Calu3 (cell line): ENCODE results near the gene DGKG. TPM values are rescaled to one million over a fixed set of nuclear protein-coding genes. Genes with fewer than 3 reads are reported as not detected.
A peak's percentile ranks its signal among the peaks of the same experiment; 100 is the strongest.

Experiments used
- BruUV-seq: library from RNA; stranded (reverse); fragments of 400-500 nt; replicated peaks from 2 replicates; lab custom pipeline; 2021; lab: Mats Ljungman, UMichigan
- CTCF ChIA-PET: fragments of 300-600 bp; sonication (Branson Sonifier 250); formaldehyde crosslinking; loops from one replicate; lab custom pipeline; 2022; ENCODE audit warnings: antibody characterized with exemption; lab: Charles Lee
- DNase-seq: peaks from one replicate; pipeline ENCODE4 v3.0.0; 2022
- H3K27ac Mint-ChIP-seq: one replicate; pipeline ENCODE4 v1.8.0; 2022; ENCODE audit warnings: mixed read lengths; ENCODE audit not compliant: unreplicated experiment
- H3K27me3 Mint-ChIP-seq: one replicate; pipeline ENCODE4 v1.8.0; 2022; ENCODE audit warnings: mixed read lengths; ENCODE audit not compliant: unreplicated experiment
- H3K36me3 Mint-ChIP-seq: one replicate; pipeline ENCODE4 v1.8.0; 2022; ENCODE audit warnings: mild to moderate bottlenecking, moderate library complexity, mixed read lengths; ENCODE audit not compliant: insufficient read depth, unreplicated experiment
- H3K4me1 Mint-ChIP-seq: one replicate; pipeline ENCODE4 v1.8.0; 2022; ENCODE audit warnings: mild to moderate bottlenecking, low read depth, mixed read lengths; ENCODE audit not compliant: unreplicated experiment
- H3K4me3 Mint-ChIP-seq: one replicate; pipeline ENCODE4 v1.8.0; 2022; ENCODE audit warnings: mild to moderate bottlenecking, low read depth, moderate library complexity, mixed read lengths; ENCODE audit not compliant: unreplicated experiment
- H3K9me3 Mint-ChIP-seq: one replicate; pipeline ENCODE4 v1.8.0; 2022; ENCODE audit warnings: low read depth, mixed read lengths; ENCODE audit not compliant: unreplicated experiment
- CTCF ChIP-seq: fragments of 200-600 bp; IDR thresholded peaks from one replicate; pipeline ENCODE4 v1.8.0; 2022; ENCODE audit warnings: antibody characterized with exemption; ENCODE audit not compliant: unreplicated experiment
- intact Hi-C: fragments of 100-400 bp; cut with micrococcal nuclease; formaldehyde crosslinking; loops from one replicate; pipeline ENCODE4 v1.10.0; 2022; ENCODE audit not compliant: unreplicated experiment
- total RNA-seq: library from RNA; stranded (reverse); gene quantifications from 2 replicates; pipeline ENCODE4 v1.2.3, GENCODE V29; 2022

The DGKG gene
- total RNA-seq, 1 experiment from 2014 or later, result 5.7 TPM

DNA sequence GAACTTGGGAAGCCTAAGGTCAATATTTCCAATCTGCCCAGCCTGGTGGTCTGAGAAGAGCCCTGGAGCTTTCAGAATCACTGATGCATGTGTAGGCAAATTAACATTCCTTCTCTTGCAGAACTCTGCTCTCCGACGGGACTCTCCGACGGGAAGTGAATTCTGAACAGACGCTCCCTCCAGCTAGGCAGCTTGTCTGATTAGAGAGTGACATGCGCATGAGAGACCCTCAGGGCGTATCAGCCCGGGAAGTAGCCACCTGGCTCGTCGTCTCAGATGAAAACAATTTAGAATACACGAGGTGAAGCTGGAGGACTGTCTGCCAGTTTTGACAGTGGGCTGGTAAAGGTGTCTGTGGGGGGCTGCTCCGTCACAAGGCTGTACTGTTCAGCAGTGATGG is 103.1 kb downstream of the DGKG start:
- BruUV-seq, result no TSS peak
- intact Hi-C loops, result loop anchor here (1.0 to 2.0 kb wide), 2 partner anchors 281 to 562 kb away; no protein-coding TSS in a partner anchor
- Mint-ChIP-seq H3K36me3 (no peaks in the 10 kb centered on the region), H3K9me3 (no peaks in the 10 kb centered on the region), H3K27me3 (peaks cover 62% of the 10 kb centered on the region), H3K4me1 (peaks cover 27% of the 10 kb centered on the region), H3K27ac (no peak overlapping the region), H3K4me3 (no peak overlapping the region)
- no peak for DNase-seq
- CTCF ChIA-PET, result interaction anchor here (0.8 to 2.8 kb wide), 11 partner anchors 9 to 363 kb away, joined by 3 to 39 read pairs (median 3); no protein-coding TSS in a partner anchor
- TF ChIP-seq CTCF, result no peak

GRCh38 chr3:186257866-186258265 is 104.2 kb downstream of the DGKG start:
- TF ChIP-seq CTCF, result no peak
- DNase-seq, result no peak
- Mint-ChIP-seq H3K4me1 (peaks cover 27% of the 10 kb centered on the region), H3K9me3 (no peaks in the 10 kb centered on the region), H3K27ac (no peak overlapping the region), H3K36me3 (no peaks in the 10 kb centered on the region), H3K27me3 (peaks cover 69% of the 10 kb centered on the region), H3K4me3 (no peak overlapping the region)
- BruUV-seq, result no TSS peak
- intact Hi-C loops, result loop anchor here (2.0 kb wide), 2 partner anchors 359 to 563 kb away; no protein-coding TSS in a partner anchor
- CTCF ChIA-PET, result interaction anchor here (0.5 to 2.8 kb wide), 5 partner anchors 9 to 363 kb away, joined by 3 to 39 read pairs (median 5); no protein-coding TSS in a partner anchor

- Mint-ChIP-seq H3K4me1 (peaks cover 27% of the 10 kb centered on the region), H3K9me3 (no peaks in the 10 kb centered on the region), H3K36me3 (no peaks in the 10 kb centered on the region), H3K27me3 (peaks cover 64% of the 10 kb centered on the region), H3K4me3 (peak overlapping the region; percentile 0), H3K27ac (no peak overlapping the region)
- TF ChIP-seq CTCF, result peak; percentile 56
- CTCF ChIA-PET, result interaction anchor here (0.6 to 1.9 kb wide), 6 partner anchors 99 to 296 kb away, joined by 3 to 7 read pairs (median 3); no protein-coding TSS in a partner anchor
- BruUV-seq, result no TSS peak
- DNase-seq, result peak; percentile 57
- intact Hi-C loops, result loop anchor here (2.0 kb wide), 1 partner anchor 361 kb away; no protein-coding TSS in a partner anchor
Measured at GRCh38 chr3:186255703-186256331, 106.2 kb downstream of the DGKG start.

DNA sequence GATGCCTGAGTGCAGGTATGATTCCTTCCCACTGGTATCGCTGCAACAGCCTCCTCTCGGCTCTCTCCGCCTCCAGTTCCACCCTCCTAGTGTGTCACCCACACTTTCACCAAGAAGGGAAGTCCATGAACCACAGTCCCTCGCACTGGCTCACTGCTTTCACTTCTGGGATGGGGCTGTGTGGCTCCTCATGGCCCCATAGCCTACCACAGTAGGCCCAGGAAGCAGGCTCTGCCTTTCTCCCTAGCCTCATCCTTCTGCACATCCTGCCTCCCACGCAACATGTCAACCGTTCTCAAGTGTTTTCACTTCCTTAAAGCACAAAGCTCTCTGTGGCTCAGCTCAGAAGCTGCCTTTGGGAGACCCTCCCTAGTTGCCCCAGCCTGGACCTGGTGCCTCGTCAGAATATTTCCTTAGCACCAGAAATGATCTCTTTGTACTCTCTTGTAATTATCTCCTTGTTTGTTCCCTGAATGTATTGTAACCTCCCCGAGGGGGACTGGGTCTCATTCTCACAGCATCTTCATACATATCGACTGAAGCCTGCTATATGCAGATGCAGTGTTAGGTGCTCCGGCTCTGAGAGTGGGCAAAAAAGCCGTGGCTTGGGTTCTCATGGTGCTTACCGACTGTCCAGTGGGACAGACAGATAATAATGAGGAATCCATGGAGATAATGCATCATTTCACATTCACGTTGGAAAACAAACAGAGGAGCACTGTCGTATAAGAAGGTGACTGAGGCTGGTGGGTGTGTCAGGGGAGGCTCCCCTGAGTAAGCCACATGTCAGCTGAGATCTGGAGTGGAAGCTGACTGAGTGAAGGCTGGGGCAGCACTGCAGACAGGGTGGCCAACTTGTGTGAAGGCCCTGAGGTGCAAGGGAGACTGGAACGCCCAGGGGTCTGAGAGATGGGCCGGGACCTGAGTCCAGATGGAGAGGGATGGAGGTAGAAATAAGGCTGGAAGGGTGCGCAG is 107.1 kb downstream of the DGKG start:
- no TSS peak for BruUV-seq
- Mint-ChIP-seq H3K27me3 (peaks cover 72% of the 10 kb centered on the region), H3K27ac (no peak overlapping the region), H3K36me3 (no peaks in the 10 kb centered on the region), H3K4me3 (no peak overlapping the region), H3K9me3 (no peaks in the 10 kb centered on the region), H3K4me1 (peaks cover 25% of the 10 kb centered on the region)
- no peak for TF ChIP-seq CTCF
- intact Hi-C loops, result no loop called here
- CTCF ChIA-PET, result interaction anchor here (0.5 to 1.9 kb wide), 6 partner anchors 93 to 293 kb away, joined by 3 to 7 read pairs (median 4); no protein-coding TSS in a partner anchor
- no peak for DNase-seq
